GM19025 (cell line): ENCODE results near the gene RNF39.
"Not testable (repeated sequence)": the region's sequence is repeated elsewhere in the genome, so short reads cannot be mapped to it uniquely, and the experiment has no call there.

ENCODE experiments used
- ATAC-seq: cut with Tn5 transposase; IDR thresholded peaks from one replicate; pipeline ENCODE4 v1.9.1; 2021; ENCODE audit warnings: mild to moderate bottlenecking, low read depth, moderate library complexity; ENCODE audit not compliant: unreplicated experiment

The RNF39 gene, protein sequence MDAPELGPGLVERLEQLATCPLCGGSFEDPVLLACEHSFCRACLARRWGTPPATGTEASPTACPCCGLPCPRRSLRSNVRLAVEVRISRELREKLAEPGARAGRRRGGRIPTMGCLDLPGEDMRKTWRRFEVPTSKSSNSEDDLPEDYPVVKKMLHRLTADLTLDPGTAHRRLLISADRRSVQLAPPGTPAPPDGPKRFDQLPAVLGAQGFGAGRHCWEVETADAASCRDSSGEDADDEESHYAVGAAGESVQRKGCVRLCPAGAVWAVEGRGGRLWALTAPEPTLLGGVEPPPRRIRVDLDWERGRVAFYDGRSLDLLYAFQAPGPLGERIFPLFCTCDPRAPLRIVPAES

DNA sequence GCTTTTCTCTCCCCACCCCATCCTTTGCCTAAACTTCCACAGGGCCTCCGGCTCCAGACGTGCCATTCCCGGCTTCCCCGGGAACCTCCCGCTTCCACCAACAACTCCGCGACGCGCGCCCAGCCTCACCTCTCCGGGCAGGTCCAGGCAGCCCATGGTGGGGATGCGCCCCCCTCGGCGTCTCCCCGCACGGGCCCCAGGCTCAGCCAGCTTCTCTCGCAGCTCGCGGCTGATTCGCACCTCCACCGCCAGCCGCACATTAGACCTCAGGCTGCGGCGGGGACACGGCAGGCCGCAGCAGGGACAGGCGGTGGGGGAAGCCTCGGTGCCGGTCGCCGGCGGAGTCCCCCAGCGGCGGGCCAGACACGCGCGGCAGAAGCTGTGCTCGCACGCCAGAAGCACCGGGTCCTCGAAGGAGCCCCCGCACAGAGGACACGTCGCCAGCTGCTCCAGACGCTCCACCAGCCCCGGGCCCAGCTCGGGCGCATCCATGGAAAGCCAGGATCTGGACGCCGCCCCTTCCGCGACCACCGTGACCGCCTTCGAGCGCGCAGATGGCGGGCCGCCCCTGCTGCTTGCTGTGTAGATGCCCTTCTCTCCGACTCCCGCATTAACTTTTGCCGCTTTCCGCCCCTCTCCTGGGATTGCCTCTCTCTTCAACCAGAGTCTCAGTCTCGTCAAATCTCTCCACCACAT lies at the start of gene RNF39:
Gene RNF39 (minus strand): TSS at position 676 of the 696 bp plus-strand sequence. CDS start 184 bp downstream, at position 492.
- no peak for ATAC-seq

GRCh38 chr6:30122515-30122914 lies 46.9 kb upstream of the RNF39 start:
- no peak for ATAC-seq

DNA sequence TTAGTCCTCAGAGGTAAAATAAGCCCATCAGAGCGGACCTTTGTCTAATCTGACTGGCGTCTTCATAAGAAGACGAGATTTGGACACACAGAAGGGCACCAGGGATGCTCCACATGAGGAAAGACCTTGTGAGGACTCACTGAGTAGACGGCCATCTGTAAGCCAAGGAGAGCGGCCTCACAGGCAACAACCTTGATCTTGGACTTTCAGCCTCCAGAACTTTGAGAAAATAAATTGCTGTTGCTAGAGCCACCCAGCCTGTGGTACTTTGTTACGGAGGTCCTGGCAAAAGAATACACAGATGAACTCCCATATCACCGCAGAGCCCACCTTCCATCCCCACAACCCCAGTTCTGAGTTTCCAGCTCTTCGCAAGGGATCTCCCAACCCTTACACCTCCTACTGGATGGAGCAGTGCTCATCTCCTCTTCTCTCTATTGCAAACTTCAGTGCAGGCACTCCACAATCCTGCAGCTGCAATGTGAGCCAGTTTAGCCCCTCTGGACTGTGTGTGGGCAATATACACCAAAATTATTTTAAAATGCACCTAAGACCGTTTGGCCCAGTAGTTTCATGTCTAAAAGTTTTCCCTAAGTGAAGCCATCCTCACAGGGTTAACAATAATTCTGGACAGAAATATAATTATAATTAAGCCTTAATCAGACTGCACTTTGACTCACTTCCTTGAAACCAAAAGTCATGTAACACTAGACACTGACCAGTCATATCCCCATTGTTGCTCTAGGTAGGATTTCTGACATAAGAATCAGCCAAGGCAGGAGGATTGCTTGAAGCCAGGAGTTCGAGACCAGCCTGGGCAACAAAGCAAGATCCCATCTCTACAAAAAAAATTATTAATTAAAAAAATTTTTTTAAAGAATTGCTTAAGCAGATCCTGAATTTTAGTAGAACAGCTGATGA lies 46.1 kb upstream of the RNF39 start:
- ATAC-seq: no peak

- not testable (repeated sequence) for ATAC-seq
Measured at GRCh38 chr6:30118691-30119090, 43.1 kb upstream of the RNF39 start.

- no peak for ATAC-seq
Measured at GRCh38 chr6:30116724-30117123, 41.2 kb upstream of the RNF39 start.

DNA sequence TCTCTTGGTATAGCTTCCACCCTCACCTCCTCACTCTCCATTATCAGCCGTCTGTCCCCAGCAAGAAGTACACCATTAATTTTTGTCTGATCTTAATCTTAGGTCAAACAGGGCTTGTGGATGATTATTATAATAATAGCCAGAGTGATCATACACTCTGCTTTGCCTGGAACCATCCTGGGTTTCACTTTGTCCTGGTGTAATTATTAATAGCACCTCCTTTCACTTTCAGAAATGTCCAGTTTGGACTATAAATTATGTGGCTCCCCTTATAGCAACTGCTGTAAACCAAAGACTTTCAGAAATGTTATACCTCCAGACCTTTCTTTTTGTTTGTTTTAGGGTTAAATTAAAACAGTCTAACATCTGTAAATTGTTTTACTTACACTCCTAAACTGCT lies 38.3 kb upstream of the RNF39 start:
- no peak for ATAC-seq

- peak; percentile 88 for ATAC-seq
Measured at GRCh38 chr6:30113003-30113759, 37.6 kb upstream of the RNF39 start, which contains the start of gene TRIM31. TRIM31 (minus strand) TSS chr6:30113090; CDS start chr6:30112805, 285 bp downstream.

DNA sequence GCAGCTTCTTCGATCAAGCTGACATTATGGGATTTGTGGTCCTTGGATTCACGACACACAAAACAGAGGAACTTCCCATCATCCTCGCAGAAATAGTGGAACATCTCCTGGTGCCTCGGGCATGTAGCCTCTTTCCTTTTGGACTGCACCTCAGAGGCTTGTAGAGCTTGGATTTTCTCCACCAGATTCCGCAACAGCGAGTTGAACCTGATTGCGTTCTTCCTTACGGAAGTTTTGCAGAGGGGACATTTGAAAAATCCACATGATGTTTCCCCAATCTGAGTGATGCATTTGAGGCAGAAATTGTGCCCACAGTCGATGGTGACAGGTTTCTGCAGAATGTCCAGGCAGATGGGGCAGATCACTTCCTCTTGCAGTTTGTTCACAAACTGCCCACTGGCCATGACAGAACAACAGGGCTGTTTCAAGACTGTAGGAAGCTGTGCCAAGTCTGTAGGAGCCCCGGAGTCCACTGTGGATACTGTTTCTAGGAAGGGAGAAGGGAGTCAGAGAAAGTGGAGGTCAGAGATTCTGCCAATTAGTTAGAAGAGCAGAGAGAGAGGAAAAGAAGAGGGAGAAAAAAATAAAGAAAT lies 36.9 kb upstream of the RNF39 start:
- ATAC-seq: no peak

- ATAC-seq: no peak
Measured at GRCh38 chr6:30111266-30111856, 35.8 kb upstream of the RNF39 start.

GRCh38 chr6:30104661-30105060 lies 29.1 kb upstream of the RNF39 start:
- ATAC-seq: no peak

GRCh38 chr6:30103872-30104179 lies 28.3 kb upstream of the RNF39 start:
- no peak for ATAC-seq

DNA sequence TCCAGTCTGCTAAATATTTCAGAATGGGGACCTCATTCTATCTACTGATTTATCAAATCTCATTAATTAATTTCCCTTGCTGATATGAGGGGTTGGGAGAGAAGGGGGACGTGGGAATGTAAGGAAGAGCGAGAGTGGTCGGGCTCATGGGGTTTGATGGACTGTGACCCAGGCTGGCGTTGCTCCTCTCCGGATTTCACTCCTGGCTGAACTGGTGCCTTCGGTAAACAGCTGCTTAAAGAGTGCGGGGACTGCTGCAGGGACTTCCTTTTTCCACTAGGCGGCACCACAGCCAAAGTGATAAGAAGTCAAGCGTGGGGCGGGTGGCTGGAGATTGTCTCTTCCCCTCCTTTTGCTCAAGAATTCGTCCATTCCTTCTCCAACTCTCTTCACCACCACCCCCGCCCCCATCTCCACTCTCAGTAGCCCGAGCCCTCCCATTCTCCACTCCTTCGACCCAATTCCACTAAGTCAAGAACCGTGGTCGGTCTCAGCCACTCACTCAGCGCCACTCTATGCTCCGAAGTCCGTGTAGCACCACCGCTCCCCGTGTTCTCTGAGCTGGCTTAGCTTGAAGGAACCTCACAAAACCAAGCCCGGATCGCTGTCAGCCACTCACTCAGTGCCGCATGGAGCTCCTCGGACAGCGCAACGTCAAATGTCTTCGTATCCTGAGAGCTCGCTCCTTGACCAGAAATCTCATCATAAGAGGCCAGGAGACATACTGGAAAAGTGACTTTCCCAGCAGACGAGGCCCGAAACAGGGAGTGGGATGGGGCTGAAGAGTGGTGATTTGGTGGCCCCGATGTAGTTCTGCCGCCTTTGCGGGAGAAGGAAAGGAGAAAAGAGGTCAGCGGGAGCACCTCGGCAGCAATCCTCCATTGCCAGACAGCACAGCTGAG lies 27.7 kb upstream of the RNF39 start:
- ATAC-seq: no peak

DNA sequence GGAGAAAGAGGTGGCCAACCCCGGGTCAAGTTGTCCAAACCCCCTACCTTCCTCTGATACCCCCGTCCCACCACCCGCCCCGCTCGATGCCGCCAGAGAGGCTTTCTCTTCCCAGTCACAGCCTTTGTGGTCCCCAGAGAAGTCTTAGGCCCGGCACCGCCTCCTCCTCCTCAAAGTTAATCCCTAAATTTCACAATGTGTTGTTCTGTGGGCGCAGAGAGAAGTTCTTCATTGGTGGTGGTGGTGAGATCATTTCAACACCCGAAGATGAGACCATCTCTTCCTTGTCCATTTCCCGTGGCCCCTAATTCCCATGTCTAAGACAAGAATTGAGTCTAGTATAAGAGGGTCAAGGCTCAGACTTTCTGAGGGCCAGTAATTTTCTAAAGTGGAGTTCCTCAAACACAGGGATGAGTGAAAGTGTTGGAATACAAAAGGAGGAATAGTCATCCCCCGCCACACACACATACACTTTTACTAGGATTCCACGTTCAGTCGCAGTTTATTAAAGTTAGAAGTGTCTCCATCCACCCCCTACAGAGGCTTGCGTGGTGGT lies 26.9 kb upstream of the RNF39 start:
- no peak for ATAC-seq

- ATAC-seq: peak; percentile 77
Measured at GRCh38 chr6:30101444-30102413, 26.2 kb upstream of the RNF39 start.

GRCh38 chr6:30100585-30101443 lies 25.2 kb upstream of the RNF39 start:
- ATAC-seq: no peak

DNA sequence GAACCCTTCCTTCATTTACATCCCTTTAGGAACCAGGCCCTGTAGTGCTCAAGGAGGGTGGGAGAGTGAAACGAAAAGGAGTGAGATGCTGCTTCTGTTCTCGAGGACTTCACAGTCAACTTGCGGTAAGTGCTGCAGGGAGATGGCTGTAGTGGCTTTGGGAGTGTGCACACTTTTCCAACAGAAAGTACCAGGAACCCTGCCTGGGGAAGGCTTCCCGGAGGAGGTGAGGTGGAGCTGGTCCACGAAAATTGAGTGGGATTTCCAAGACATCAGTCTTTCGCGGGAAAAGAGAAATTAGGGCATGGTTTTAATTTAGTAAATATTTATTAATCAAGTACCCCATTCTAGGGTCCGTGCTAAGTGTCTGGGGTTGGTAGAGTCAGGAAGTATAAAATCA lies 24.6 kb upstream of the RNF39 start:
- no peak for ATAC-seq
